HEK293 (cell line): ENCODE data around the gene ZMYND12.

Source experiments
- KLF10 ChIP-seq: fragments of 450-650 bp; IDR thresholded peaks from 2 replicates; pipeline ENCODE4 v1.5.1; 2018; ENCODE audit warnings: missing biosample characterization, mild to moderate bottlenecking, missing genetic modification characterization
- MYNN ChIP-seq: fragments of 450-650 bp; formaldehyde crosslinking; IDR thresholded peaks from 2 replicates; pipeline ENCODE4 v1.5.1; 2016; ENCODE audit warnings: missing biosample characterization, missing genetic modification characterization, borderline replicate concordance
- PRDM1 ChIP-seq: fragments of 450-650 bp; formaldehyde crosslinking; IDR thresholded peaks from 2 replicates; pipeline ENCODE4; 2016; ENCODE audit warnings: missing biosample characterization, missing genetic modification characterization
- YY1 ChIP-seq: fragments of 450-650 bp; formaldehyde crosslinking; IDR thresholded peaks from 2 replicates; pipeline ENCODE4 v1.5.1; 2018; ENCODE audit warnings: missing biosample characterization, missing genetic modification characterization
- ZEB2 ChIP-seq: fragments of 450-650 bp; formaldehyde crosslinking; IDR thresholded peaks from 2 replicates; pipeline ENCODE4 v1.5.1; 2016; ENCODE audit warnings: missing biosample characterization, missing genetic modification characterization
- ZNF114 ChIP-seq: fragments of 450-650 bp; formaldehyde crosslinking; IDR thresholded peaks from 2 replicates; pipeline ENCODE4 v1.5.0; 2017; ENCODE audit warnings: missing biosample characterization, missing genetic modification characterization
- ZNF169 ChIP-seq: fragments of 450-650 bp; formaldehyde crosslinking; IDR thresholded peaks from 2 replicates; pipeline ENCODE4 v1.5.1; 2016; ENCODE audit warnings: missing biosample characterization, missing genetic modification characterization
- ZNF571 ChIP-seq: fragments of 450-650 bp; formaldehyde crosslinking; IDR thresholded peaks from 2 replicates; pipeline ENCODE4 v1.5.0; 2017; ENCODE audit warnings: missing biosample characterization, missing genetic modification characterization
- ZNF768 ChIP-seq: fragments of 450-650 bp; formaldehyde crosslinking; IDR thresholded peaks from 2 replicates; pipeline ENCODE4 v1.5.1; 2018; ENCODE audit warnings: missing biosample characterization, mild to moderate bottlenecking, missing genetic modification characterization
- ZSCAN30 ChIP-seq: fragments of 450-650 bp; IDR thresholded peaks from 2 replicates; pipeline ENCODE4 v1.5.1; 2018; ENCODE audit warnings: missing biosample characterization, mild to moderate bottlenecking, missing genetic modification characterization, moderate library complexity
- TF ChIP-seq, protein P1 (sequence below): fragments of 450-650 bp; formaldehyde crosslinking; IDR thresholded peaks from 2 replicates; pipeline ENCODE4 v1.5.1; 2016; ENCODE audit warnings: missing biosample characterization, missing genetic modification characterization
- TF ChIP-seq, protein P2 (sequence below): fragments of 450-650 bp; formaldehyde crosslinking; IDR thresholded peaks from 2 replicates; pipeline ENCODE4 v1.5.1; 2016; ENCODE audit warnings: missing biosample characterization, missing genetic modification characterization

GRCh38 chr1:42449256-42449655 lies 6.6 kb downstream of the ZMYND12 start:
- TF ChIP-seq ZNF571 (tag by site-specific recombination), result no peak
- TF ChIP-seq KLF10 (tag by site-specific recombination), result no peak
- TF ChIP-seq, protein P1, sequence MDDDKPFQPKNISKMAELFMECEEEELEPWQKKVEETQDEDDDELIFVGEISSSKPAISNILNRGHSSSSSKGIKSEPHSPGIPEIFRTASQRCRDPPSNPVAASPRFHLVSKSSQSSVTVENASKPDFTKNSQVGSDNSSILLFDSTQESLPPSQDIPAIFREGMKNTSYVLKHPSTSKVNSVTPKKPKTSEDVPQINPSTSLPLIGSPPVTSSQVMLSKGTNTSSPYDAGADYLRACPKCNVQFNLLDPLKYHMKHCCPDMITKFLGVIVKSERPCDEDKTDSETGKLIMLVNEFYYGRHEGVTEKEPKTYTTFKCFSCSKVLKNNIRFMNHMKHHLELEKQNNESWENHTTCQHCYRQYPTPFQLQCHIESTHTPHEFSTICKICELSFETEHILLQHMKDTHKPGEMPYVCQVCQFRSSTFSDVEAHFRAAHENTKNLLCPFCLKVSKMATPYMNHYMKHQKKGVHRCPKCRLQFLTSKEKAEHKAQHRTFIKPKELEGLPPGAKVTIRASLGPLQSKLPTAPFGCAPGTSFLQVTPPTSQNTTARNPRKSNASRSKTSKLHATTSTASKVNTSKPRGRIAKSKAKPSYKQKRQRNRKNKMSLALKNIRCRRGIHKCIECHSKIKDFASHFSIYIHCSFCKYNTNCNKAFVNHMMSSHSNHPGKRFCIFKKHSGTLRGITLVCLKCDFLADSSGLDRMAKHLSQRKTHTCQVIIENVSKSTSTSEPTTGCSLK (tag by site-specific recombination), result no peak
- no peak for TF ChIP-seq ZNF169
- TF ChIP-seq, protein P2, sequence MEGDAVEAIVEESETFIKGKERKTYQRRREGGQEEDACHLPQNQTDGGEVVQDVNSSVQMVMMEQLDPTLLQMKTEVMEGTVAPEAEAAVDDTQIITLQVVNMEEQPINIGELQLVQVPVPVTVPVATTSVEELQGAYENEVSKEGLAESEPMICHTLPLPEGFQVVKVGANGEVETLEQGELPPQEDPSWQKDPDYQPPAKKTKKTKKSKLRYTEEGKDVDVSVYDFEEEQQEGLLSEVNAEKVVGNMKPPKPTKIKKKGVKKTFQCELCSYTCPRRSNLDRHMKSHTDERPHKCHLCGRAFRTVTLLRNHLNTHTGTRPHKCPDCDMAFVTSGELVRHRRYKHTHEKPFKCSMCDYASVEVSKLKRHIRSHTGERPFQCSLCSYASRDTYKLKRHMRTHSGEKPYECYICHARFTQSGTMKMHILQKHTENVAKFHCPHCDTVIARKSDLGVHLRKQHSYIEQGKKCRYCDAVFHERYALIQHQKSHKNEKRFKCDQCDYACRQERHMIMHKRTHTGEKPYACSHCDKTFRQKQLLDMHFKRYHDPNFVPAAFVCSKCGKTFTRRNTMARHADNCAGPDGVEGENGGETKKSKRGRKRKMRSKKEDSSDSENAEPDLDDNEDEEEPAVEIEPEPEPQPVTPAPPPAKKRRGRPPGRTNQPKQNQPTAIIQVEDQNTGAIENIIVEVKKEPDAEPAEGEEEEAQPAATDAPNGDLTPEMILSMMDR, result no peak
- no peak for TF ChIP-seq PRDM1 (tag by site-specific recombination)
- TF ChIP-seq ZEB2 (tag by site-specific recombination), result no peak
- TF ChIP-seq YY1 (tag by site-specific recombination), result no peak
- no peak for TF ChIP-seq ZNF114 (tag by site-specific recombination)
- no peak for TF ChIP-seq ZNF768
- TF ChIP-seq MYNN, result no peak
- no peak for TF ChIP-seq ZSCAN30 (tag by site-specific recombination)
